Measurements from ENCODE around the gene TOMM34. TPM values are rescaled to one million over a fixed set of nuclear protein-coding genes. Genes with fewer than 3 reads are reported as not detected.

The TOMM34 gene
- total and polyA plus RNA-seq, 8 donors = 18.1 to 26.8 (median 24.0) TPM

GRCh38 chr20:44969300-44969894 lies 9.2 kb upstream of the TOMM34 start:
- DNase-seq = no peak
- no peak for TF ChIP-seq CTCF (IDR thresholded peaks at IDR 0.05)
- peaks cover 0 to 25% of the 10 kb centered on the region in 2 donors for H3K36me3 ChIP-seq
- H3K27ac ChIP-seq = peak overlapping the region; percentile 41 to 93
- no peak overlapping the region for H3K4me3 ChIP-seq
- ATAC-seq = no peak
- no peaks in the 10 kb centered on the region for H3K9me3 ChIP-seq
- intact Hi-C loops (cut with DNase I) = no loop called here
- H3K4me1 ChIP-seq = peaks cover 16 to 52% of the 10 kb centered on the region in 2 donors
- H3K27me3 ChIP-seq = no peaks in the 10 kb centered on the region

GRCh38 chr20:44967207-44967807 lies 7.1 kb upstream of the TOMM34 start:
- ATAC-seq (peak; percentile 22), DNase-seq (no peak)
- Histone ChIP-seq H3K27ac (peak overlapping the region; percentile 64 to 93), H3K27me3 (no peaks in the 10 kb centered on the region), H3K9me3 (no peaks in the 10 kb centered on the region), H3K36me3 (peaks cover 0 to 4% of the 10 kb centered on the region in 2 donors), H3K4me1 (peaks cover 16 to 52% of the 10 kb centered on the region in 2 donors), H3K4me3 (peak overlapping the region; percentile 81 to 98)
- no peak for TF ChIP-seq CTCF (IDR thresholded peaks at IDR 0.05)
- intact Hi-C loops (cut with DNase I) = no loop called here

- Histone ChIP-seq H3K9me3 (no peaks in the 10 kb centered on the region), H3K27ac (peak within 1 kb of the TSS; percentile 82 to 93), H3K4me1 (peaks cover 16 to 49% of the 10 kb centered on the region in 2 donors), H3K4me3 (peak within 1 kb of the TSS; percentile 81 to 98), H3K36me3 (no peaks in the 10 kb centered on the region), H3K27me3 (no peaks in the 10 kb centered on the region)
- peak; percentile 51 to 64 for TF ChIP-seq CTCF (IDR thresholded peaks at IDR 0.05)
- DNase-seq = peak; percentile 88 to 98 (median 96)
- intact Hi-C loops (cut with DNase I) = no loop called here
- ATAC-seq = peak; percentile 98
Observed at GRCh38 chr20:44966030-44966961, 6.1 kb upstream of the TOMM34 start, which contains the start of gene STK4. TSS of gene STK4 (plus strand) at chr20:44966512. CDS start at chr20:44966569, 57 bp downstream.

- Histone ChIP-seq H3K27ac (peak overlapping the region; percentile 82 to 93), H3K4me3 (peak overlapping the region; percentile 81 to 98), H3K9me3 (no peaks in the 10 kb centered on the region), H3K36me3 (no peaks in the 10 kb centered on the region), H3K4me1 (peaks cover 16 to 49% of the 10 kb centered on the region in 2 donors), H3K27me3 (no peaks in the 10 kb centered on the region)
- TF ChIP-seq CTCF (IDR thresholded peaks at IDR 0.05) = no peak
- DNase-seq (no peak), ATAC-seq (no peak)
- intact Hi-C loops (cut with DNase I) = no loop called here
Observed at GRCh38 chr20:44965651-44966029, 5.4 kb upstream of the TOMM34 start.
